HL-60 (cell line): ENCODE results near the gene MEF2B.

Source experiments
- DNase-seq, 2 experiments: peaks; one replicate each; pipeline ENCODE4 v3.0.0-alpha.2; 2010 to 2020; ENCODE audit warnings: low read depth in 1 of 2, low spot score in 1 of 2
- H3K27ac ChIP-seq: fragments of 250-450 bp; sonication (Bioruptor Pico); replicated peaks from 2 replicates; pipeline ENCODE4 v1.5.1; 2020; ENCODE audit warnings: mild to moderate bottlenecking, moderate library complexity
- H3K27me3 ChIP-seq: fragments of 250-450 bp; sonication (Bioruptor Pico); 2 replicates; pipeline ENCODE4 v1.5.1; 2021; ENCODE audit warnings: mild to moderate bottlenecking, moderate library complexity; ENCODE audit not compliant: insufficient read depth, poor library complexity, severe bottlenecking
- H3K4me3 ChIP-seq: replicated peaks from 2 replicates; pipeline ENCODE4 v1.5.1; 2011; ENCODE audit warnings: mild to moderate bottlenecking, control low read depth, low read length; ENCODE audit not compliant: insufficient read depth
- CTCF ChIP-seq: IDR thresholded peaks from one replicate; pipeline ENCODE4 v1.5.1; 2011; ENCODE audit warnings: low read length, control low read depth, inconsistent platforms; ENCODE audit not compliant: insufficient read depth
- GABPA ChIP-seq: IDR thresholded peaks from 2 replicates; pipeline ENCODE4 v1.6.1; 2012; ENCODE audit warnings: low read depth
- POLR2AphosphoS5 ChIP-seq: IDR thresholded peaks from 2 replicates; pipeline ENCODE4 v1.6.1; 2012; ENCODE audit warnings: low read depth
- REST ChIP-seq: IDR thresholded peaks from 2 replicates; pipeline ENCODE4 v1.6.1; 2012; ENCODE audit warnings: low read depth; ENCODE audit not compliant: insufficient replicate concordance
- SPI1 ChIP-seq: IDR thresholded peaks from 2 replicates; pipeline ENCODE4 v1.6.1; 2012; ENCODE audit warnings: low read depth, mild to moderate bottlenecking, borderline replicate concordance

Gene MEF2B

GRCh38 chr19:19126102-19126501, 44.0 kb downstream of the MEF2B start:
- no peak overlapping the region for H3K27ac ChIP-seq

DNA sequence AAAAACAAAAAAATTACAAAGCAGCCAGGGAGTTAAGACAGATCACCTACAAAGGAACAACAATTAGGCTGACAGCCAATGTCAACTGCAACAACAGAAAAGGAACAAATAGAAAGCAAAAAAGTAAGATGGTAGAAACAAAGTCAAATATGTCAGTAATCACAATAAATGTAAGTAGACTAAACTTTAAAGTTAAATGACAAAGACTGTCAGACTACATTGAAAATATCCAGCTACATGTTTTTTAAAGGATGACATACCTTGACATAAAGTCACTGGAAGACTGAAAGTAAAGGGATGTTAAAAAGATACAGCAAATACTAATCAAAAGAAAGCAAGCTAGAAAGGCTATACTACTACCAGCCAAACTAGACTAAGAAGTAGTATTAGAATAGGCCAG, 46.7 kb downstream of the MEF2B start:
- TF ChIP-seq SPI1 (no peak), REST (no peak), GABPA (no peak), POLR2AphosphoS5 (no peak), CTCF (no peak)
- Histone ChIP-seq H3K27ac (no peak overlapping the region), H3K4me3 (no peak overlapping the region), H3K27me3 (no peaks in the 10 kb centered on the region)
- no peak for DNase-seq

More at GRCh38 chr19:19126102-19126501, 44.0 kb downstream of the MEF2B start:
- H3K4me3 ChIP-seq = no peak overlapping the region
- TF ChIP-seq SPI1 = no peak
- no peak for TF ChIP-seq REST
- no peak for TF ChIP-seq GABPA
- TF ChIP-seq CTCF = no peak
- TF ChIP-seq POLR2AphosphoS5 = no peak
- no peak for DNase-seq
- no peaks in the 10 kb centered on the region for H3K27me3 ChIP-seq

- TF ChIP-seq REST = no peak
- peak; percentile 62; the same call in 1 of the 2 replicates for TF ChIP-seq SPI1
- no peak for TF ChIP-seq CTCF
- no peak for TF ChIP-seq POLR2AphosphoS5
- TF ChIP-seq GABPA = no peak
- Histone ChIP-seq H3K27ac (no peak overlapping the region), H3K27me3 (no peaks in the 10 kb centered on the region), H3K4me3 (no peak overlapping the region)
- DNase-seq = no peak
Observed at GRCh38 chr19:19122902-19123301, 47.2 kb downstream of the MEF2B start.
